CD4-positive, alpha-beta T cell treated with Interleukin-10 for 1 hour (primary cell): Measurements from ENCODE around the gene PRSS38.

Experiments
- DNase-seq: peaks from one replicate; pipeline ENCODE4 v3.0.0-alpha.2; 2020

The PRSS38 gene

DNA sequence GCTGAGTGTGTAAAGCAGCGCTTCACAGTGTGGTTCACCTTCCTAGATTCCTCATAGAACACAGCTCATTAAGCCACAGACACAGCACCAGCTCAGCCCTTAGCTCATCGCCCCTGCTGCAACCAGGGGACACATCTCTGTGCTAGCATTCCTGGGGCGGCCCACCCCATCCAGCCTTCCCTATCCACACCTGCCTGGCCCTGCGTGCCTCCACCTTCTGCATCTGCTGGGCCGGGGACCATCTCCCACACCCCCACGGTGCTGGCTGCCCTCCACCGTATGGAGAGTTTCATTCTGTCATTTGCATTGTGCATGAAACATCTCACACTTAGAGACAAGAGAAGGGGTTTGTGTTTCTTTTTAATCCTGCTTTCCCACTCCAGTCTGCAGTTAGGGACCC, 35.8 kb upstream of the PRSS38 start:
- DNase-seq, result no peak

- DNase-seq, result no peak
These were observed 35.1 kb upstream of the PRSS38 start for GRCh38 chr1:227780101-227781044.

DNA sequence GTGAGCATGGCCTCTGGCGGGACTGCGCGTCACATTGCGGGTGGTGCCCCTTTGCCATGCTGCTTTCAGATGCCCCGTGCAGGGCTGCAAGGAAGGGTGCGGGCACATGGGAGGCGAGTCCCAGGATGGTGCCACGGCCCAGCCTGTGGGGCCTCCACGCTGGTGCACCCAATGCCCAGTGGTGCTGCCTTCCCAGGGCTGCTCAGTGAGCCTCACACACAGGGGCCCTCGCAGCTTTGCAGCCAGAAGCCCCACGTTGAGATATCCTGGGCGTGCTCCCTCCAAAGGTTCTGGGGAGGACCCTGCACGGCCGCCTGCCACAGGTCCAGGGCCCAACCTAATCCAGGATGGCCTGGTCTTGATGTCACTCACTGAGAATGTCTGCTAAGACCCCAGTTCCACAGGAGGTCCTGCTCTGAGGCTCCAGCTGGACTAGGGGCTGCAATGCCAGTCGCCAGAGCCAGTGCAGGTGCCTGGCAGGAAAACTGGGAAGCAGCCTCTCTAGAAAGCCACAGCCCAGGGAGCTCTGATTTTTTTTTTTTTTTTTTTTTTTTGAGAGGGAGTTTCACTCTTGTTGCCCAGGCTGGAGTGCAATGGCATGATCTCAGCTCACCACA, 34.1 kb upstream of the PRSS38 start:
- DNase-seq, result no peak

DNA sequence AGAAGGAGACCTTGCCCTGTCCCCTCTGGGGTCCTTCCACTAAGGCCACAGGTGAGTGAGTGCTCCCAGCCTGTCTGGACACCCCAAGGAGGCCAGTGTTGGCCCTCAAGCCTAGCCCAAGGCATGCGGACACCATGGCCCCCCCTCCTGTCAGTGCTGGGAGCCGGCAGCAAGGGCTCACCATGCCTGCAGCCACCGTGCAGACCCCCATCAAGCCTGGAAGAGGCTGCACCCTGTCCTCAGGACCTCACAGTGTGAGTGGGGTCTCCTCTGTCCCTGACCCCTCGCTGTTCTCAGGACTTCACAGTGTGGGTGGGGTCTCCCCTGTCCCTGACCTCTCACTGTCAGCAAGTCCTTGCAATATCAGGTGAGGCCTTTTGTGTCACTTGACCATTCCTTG, 33.2 kb upstream of the PRSS38 start:
- no peak for DNase-seq

GRCh38 chr1:227785094-227785804, 30.2 kb upstream of the PRSS38 start:
- no peak for DNase-seq

- no peak for DNase-seq
These were observed 29.4 kb upstream of the PRSS38 start for GRCh38 chr1:227785805-227786671.

DNA sequence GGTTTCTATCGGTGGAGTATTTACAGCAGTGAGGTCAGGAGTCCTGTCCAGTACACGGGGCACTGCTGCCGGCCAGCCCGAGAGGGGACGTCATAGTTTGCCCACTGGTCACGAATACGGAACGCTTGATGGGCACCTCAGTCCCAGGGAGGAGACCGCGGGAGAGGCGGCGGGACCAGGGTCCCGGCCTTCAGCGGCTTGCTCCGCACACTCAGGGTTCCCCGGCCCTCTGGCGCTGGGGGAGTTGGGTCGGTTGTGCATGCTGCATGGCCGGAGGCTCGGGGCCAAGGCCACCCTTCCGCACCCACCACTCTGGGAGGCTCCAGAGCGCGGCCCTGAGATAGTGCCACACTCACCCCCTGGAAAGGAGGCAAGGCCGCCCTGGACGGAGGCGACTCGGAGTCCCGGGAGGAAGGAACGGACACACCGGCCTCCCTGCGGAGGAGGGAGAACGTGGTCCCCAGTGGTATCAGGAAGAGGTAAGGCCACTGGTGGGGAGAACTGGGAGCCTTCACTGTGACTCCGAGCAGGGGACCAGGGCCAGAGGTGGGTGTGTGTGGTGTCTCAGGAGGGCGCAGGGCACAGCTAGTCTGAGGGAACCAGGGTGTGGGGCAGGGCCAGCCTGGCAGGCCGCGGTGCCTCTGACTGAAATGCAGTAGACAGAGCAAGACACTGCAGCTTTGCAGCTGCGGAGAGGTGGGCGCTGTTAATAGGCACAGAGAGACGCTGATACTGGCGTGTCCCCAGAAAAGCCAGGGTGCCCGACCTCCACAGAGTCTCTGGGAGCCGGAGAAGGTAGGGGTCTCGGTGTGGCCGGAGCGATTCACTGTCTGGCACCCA, 28.6 kb upstream of the PRSS38 start:
- DNase-seq, result no peak

- DNase-seq, result peak; percentile 97
These were observed 27.8 kb upstream of the PRSS38 start for GRCh38 chr1:227787513-227788270.

- no peak for DNase-seq
These were observed 27.0 kb upstream of the PRSS38 start for GRCh38 chr1:227788271-227789083.

DNA sequence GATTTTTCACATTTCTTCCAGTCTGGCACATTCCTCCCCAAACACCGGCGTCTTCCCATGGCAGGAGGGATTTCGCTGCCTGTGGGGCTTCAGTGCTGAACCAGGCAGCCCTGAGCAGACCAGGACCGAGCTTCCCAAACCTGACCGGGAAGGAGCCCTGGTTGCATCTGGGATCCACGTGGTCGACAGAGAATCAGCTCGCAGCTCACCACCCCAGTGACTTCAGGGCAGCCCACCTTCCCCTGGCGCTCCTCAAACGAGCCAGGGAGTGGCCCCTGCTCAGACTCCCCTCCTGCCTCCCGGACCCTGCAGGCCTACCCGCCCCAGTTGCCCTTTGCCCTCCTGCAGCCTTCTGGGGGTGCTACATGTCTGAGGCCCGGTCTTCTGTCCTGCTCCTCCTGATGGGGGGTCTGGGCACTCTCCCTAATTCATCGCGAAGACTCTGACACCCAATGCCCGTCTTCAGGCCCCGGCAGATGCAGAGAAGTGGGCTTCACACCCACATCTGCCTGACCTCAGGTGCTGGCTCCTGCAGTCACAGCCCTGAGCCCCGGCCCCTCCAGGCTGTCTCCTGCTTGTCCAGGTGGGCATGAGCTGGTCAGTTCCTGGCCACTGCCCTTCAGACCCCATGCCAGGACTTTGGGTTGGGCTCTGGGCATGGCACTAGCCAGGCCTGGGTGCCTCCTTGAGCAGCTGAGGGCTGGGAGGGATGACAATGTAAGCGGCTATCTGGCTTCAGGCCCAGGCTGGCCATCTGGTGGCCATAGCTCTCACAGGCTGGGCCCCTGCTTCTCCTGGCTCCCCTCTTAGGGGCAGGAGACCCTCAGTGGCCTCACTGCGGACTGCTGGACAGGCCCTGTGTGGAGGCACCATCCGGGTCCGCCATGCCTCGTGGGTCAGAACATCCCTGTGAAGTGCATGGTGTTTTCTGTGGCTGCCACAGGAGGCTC, 26.1 kb upstream of the PRSS38 start:
- DNase-seq, result no peak

- DNase-seq, result no peak
These were observed 25.5 kb upstream of the PRSS38 start for GRCh38 chr1:227790034-227790400.

DNA sequence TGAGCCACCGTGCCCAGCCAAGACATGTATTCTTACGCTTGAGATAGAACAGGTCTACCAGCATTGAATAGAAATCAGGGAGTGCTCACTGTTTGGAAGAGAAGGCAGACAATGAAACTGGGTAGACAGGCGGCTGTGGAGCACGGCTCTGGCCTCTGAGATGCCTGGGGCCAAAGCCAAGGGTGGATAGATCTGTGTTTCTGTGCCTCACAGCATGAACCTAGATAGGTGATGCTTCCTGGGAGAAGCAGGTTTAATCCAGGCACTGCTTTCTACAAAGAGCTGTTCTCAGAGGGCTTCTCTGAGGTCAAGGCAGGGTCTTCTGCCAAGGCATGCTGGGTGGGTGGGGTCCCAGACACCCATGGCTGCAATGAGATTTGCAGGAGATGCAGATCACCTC, 24.6 kb upstream of the PRSS38 start:
- no peak for DNase-seq

DNA sequence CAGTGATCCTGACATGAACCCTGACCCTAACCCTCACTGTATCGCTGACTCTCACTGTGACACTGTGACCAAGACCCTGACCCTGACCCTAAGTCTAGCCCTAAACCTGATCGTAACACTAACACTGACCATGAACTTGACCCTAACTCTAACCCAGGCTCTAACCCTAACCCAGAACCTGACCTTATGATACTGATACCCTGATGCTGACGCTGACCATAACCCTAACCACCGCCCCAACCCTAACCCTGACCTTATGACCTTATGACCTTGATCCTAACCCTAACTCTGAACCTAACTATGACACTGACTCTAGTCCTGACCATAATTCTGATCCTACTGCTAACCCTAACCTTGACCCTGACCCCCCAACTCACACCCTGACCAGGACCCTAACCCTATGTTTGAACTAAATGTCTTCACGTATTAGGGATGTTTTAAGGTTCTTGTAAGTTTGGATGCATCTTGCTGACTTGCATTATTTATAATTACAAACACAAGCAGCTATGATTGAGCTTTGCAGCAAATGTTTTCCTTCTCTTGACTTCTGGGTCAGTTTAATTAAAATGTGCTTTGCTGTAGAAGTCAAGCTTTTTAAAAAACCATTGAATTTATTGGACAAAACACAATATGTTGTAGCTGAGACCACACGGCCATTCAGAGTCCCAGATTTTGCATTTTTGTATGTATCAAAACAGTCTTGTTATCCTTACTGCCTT, 23.9 kb upstream of the PRSS38 start:
- no peak for DNase-seq

DNA sequence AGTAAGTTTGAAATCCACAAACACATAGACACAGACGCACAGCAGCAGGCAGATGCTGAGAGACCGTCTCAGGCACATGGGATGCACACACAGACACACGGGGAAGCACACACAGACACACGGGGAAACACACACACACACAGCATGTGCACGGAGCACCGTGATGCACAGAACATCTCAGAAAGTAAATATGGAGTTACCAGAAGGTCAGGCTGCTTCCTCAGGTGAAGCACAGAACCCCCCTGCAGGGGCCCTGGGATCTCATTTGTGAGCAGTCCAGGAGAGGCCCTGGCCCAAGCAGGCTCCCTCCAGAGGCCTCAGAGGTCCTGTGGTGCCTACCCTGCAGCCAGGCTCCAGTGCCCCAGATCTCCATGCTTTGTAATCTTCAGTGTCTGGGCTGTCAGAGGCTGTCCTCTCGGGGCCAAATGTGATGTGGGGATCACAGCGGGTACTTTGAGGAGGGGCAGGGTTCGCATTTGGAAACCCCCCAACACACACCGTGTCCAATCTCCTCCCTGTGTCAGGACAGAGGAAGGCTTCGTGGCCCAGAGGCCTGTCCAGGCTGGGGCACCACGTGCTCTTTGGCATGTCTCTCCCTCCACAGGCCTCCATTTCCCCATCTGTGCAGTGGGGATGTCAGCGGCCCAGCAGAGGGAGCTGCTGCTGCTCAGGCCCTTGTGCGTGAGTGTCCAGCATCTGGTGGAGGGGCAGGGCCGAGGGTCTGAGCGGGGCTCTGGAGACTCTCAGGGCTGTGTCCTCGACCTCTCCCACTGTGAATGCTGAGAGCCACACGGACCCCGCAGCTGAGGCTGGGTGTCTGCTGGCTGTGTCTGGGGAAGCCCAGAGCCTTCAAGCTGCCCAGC, 23.0 kb upstream of the PRSS38 start:
- no peak for DNase-seq

DNA sequence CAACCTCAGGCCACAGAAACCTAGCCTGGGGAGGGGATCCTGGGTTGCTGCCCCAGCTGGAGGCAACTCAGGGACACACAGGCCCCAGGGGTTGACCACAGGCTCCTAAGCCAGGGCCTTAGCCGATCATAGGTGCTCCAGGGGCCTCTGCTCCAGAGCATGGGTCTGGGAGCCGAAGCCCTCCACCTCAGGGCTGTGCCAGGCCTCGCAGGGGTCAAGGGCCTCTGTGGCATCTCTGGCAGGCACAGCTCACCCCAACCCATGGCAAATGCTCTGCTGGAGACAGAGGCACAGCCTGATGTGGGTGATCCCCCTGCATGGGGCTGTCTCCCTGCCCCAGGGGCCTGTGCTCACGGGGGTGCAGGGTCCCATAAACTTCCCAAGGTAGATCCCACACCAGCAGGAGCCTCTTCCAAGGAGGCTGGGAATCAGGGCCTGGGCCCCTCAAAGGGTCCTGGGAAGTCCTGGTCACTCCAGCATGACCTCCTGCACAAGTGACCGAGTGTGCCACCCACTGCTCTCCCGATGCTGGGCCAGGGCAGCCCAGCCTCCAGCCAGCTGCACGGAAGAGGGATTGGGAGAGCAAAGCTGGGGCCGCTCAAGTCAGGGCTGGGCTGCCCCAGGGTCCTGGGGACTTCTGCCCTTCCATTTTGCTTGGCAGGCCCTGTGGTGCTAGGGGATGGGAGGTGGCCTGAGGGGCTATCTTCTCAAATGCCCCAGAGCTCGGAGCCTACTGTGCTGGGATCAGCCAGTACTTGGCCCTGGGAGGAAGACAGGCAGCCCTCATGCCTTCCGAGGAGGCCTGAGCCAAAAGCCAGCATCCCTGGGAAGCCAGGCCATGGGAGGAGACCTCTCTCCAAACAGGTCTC, 22.2 kb upstream of the PRSS38 start:
- DNase-seq, result no peak
